Activated T-helper 1 cell treated with Interleukin-2 at 50 U/mL for 16 hours (primary cell): ENCODE measurements around the gene DCC.

Experiments
- DNase-seq: peaks from one replicate; pipeline ENCODE4 v3.0.0-alpha.2; 2020; ENCODE audit warnings: low read depth

The DCC gene

DNA sequence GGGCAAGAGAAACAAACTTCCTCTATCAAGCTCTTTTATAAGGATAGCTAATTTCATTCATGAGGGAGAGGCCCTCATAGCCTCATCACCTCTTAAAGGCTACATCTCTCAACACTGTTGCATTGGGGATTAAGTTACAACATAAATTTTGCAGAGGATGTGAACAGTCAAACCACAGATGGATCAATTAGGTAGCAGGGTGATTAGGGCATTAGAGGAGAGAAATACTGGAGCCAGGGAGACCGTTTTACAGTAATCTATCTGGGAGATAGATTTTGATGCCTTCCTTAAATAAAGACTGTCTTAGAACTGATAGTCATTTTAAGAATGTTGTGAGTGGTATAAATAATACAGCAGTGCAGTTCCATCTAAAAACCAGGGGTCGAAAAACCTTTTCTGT, 258.9 kb downstream of the DCC start:
- no peak for DNase-seq

GRCh38 chr18:52602820-52603219, 262.8 kb downstream of the DCC start:
- no peak for DNase-seq

DNA sequence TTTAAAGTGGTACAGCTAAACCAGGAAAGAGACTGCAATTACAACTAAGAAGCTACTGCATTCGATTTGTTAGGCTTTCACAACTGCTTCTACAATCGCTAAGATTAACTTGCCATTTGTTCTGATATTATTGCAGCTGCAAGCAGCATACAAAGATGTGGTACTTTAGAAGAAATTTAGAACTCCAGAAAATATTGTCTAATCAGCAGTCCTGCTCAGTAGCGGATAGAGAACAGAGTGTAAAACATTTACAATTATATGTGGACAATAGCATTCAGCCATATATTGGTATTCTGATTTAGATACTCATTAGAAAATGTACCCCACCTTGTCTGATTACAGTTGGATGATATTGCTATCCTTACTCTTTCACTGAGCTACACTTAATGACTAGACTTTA, 265.3 kb downstream of the DCC start:
- DNase-seq, result no peak

- DNase-seq, result no peak
Observed at GRCh38 chr18:52607985-52608384, 268.0 kb downstream of the DCC start.

GRCh38 chr18:52610451-52611115, 270.6 kb downstream of the DCC start:
- no peak for DNase-seq

GRCh38 chr18:52612406-52612805, 272.4 kb downstream of the DCC start:
- DNase-seq, result no peak

GRCh38 chr18:52615321-52615720, 275.3 kb downstream of the DCC start:
- DNase-seq, result no peak

DNA sequence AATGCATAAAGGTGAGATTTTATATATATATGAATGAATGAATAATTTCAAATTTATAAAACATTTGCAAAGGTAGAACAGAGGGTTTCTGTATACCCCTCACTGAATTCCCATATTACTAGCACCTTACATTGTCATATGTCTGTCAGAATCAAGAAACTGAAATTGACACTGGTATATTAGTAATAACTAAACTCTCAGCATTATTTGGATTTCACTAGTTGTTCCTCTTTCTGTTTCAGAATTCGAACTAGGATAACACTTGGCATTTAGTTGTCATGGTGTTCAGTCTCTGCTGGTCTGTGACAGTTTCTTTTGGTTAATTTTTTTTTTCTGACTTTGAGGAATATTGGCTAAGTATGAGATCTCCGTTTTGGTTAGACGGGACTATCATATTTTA, 275.9 kb downstream of the DCC start:
- DNase-seq, result no peak

DNA sequence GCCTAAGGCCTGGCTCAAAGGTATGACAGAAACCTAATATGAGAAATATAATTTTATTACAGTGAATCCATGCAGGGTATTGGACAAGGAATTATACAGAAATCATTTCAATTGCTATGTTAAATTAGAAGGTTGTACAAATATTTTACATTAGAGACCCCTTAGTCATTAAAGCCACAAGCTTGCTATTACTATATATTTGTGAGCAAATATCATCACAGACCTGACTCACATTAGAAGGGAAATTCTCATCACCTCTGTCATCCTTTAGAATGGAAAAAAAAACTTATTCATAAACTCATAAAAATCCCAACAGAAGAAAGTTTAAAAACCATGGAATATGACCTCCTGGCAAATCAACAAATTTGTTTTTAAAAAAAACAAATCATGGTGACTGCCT, 277.9 kb downstream of the DCC start:
- DNase-seq, result no peak

- no peak for DNase-seq
Observed at GRCh38 chr18:52620926-52621439, 281.0 kb downstream of the DCC start.

- DNase-seq, result no peak
Observed at GRCh38 chr18:52624702-52625101, 284.7 kb downstream of the DCC start.

- DNase-seq, result no peak
Observed at GRCh38 chr18:52636536-52636935, 296.5 kb downstream of the DCC start.

DNA sequence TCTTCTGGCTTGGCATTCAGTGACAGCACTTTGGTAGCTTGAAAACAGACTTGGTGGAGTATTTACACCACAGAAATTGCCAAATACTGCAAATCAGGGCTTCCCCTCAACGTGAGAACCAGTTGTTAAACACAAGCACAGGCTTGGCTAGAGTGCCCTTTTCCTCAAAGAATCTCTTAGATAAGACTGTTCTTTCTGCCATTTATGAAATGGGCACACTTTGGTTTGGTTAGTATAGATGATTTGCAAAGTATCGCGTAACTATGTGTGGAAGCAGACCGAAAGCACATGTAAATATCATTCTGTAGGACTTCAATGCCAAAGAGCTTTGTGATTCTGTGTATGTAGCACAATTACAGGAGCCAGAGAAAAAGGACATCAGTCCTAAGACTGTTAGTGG, 308.2 kb downstream of the DCC start:
- no peak for DNase-seq

- DNase-seq, result no peak
Observed at GRCh38 chr18:52652391-52652790, 312.4 kb downstream of the DCC start.

DNA sequence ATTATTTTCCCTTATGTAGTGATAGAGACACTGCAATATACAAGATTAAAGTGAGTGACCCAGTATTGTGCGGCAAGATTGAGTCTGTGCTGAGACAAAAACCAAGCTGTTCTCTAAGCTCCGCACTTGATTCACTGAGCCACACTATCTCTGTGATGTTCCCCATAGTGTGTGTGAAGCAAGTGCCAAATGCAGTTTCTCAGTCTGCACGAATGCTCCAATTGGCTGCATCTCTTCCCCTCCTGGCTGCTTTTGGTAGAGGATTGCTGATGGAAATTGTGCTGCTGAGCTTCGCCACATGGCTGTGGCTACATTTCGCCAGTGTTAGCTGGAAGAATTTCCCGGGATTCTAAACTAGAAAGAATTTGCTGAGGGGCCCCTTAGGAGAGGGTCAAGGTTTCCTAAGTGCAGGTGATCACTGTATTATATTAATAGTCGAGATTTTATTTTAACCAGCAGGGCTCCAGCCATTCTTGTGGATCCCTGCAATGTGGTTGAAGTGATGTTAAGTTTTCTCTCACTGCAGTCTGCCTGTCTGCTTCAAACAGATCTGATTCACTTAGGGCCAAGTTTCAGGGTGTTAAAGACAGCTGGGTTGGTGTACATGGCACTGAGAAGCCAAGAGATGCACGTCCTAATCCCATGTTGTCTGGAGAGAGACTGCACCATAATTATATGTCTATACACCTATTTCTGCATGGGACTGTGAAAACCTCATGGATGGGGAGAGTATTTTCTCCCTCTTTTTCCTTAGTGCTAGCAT, 317.2 kb downstream of the DCC start:
- no peak for DNase-seq

GRCh38 chr18:52667463-52668065, 327.6 kb downstream of the DCC start:
- DNase-seq, result no peak

DNA sequence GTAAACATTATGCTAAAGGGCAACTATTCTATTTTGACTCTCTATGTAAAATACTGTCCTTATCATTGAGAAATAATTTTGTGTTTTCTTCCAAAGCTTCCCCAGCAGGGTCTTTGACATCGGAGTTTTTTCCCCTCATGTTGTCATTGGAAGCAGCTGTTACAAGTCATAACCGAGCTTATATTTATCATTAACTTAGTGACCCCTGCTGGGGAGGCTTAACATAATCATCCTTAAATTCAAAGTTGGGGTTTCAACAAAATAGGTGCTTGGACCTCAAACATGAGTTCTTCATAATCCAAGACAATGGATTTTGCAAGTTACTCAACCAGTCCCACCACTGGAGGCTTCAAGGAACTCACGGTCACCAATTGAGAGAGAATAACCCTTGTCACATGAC, 330.9 kb downstream of the DCC start:
- DNase-seq, result no peak

GRCh38 chr18:52678034-52678433, 338.0 kb downstream of the DCC start:
- DNase-seq, result no peak

- no peak for DNase-seq
Observed at GRCh38 chr18:52678551-52678950, 338.6 kb downstream of the DCC start.

DNA sequence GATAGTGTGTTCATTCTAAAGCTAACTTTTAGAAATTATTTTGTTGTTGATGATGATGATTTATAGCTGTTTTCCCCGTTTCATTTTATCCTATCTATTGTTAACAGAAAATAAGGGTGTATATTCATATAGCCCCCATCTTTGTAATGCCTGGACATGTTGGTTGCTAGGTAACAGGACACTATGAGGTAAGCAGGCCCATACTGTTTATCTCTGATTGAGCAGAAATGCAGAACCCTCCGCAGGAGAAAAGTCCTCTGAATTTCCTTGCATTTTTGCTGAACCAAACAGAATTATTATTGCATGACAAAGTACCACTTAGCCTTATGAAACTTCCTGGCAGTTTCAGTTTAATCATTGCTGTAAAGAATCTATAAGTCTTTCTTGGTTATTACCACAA, 339.4 kb downstream of the DCC start:
- DNase-seq, result no peak

DNA sequence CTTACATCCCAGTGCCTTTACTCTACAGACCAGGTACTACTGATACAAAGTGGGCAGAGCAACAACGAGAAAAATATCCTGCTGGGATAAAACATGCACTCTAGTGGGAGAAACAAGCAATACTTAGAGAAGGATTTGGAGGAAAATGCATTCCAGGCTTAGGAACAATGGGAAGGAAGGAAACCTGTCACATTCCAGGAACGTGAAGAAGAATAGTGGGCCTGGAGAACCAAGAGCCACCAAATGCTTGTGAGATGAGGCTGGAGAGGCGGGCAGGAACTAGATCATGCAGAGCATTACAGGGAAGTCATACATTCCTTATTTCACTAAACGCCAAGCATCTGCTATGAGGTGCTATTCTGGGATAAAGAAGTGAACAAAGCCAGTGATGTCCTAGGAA, 342.3 kb downstream of the DCC start:
- no peak for DNase-seq

DNA sequence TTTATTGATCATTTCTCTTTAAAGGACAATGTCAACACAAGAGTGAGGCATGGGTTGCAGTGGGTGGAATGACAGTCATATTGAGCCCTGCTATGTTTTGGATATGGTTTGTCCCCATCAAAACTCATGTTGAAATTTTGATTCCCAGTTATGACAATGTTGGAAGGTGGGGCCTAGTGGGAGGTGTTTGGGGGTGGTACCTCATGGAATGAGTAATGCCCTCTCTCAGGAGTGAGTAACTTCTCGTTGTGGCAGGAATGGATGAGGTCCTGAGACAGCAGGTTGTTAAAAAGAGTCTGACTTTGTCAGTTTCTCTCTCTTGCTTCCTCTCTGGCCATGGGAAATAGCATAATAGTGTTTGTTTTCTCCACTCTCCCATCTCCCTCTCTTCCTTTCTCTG, 345.3 kb downstream of the DCC start:
- no peak for DNase-seq

- no peak for DNase-seq
Observed at GRCh38 chr18:52691841-52692240, 351.8 kb downstream of the DCC start.
